H1 (cell line): ENCODE measurements around the gene AFAP1L2. TPM values are rescaled to one million over a fixed set of nuclear protein-coding genes. Genes with fewer than 3 reads are reported as not detected.

ENCODE experiments used
- CTCF ChIA-PET: fragments of 300-600 bp; sonication (Branson Sonifier 250); formaldehyde crosslinking; loops from one replicate; lab custom pipeline; 2021; ENCODE audit not compliant: partially characterized antibody; lab: Charles Lee
- POLR2A ChIA-PET: fragments of 300-600 bp; sonication (Branson Sonifier 250); formaldehyde crosslinking; loops from one replicate; lab custom pipeline; 2021; ENCODE audit warnings: inconsistent platforms; ENCODE audit not compliant: partially characterized antibody; lab: Charles Lee
- DNase-seq, 2 experiments: peaks; one replicate each; pipeline versions ENCODE4 v3.0.0 to v3.0.0-alpha.2; 2010 to 2022; ENCODE audit warnings: low spot score in 2 of 2, low read depth in 1 of 2, mixed read lengths in 1 of 2
- FAIRE-seq: peaks from 2 replicates; lab custom pipeline; 2011; peaks lifted over from hg19 to GRCh38; lab: Jason Lieb, UNC
- H2AFZ ChIP-seq: 2 replicates; pipeline ENCODE4 v1.8.1; 2012; ENCODE audit warnings: low read length, inconsistent platforms
- H2AK5ac ChIP-seq: 2 replicates; pipeline ENCODE4 v1.6.1; 2013; ENCODE audit warnings: low read depth, low read length
- H2BK120ac ChIP-seq: replicated peaks from 2 replicates; pipeline ENCODE3; 2013; ENCODE audit warnings: low read depth, low read length, inconsistent platforms
- H2BK12ac ChIP-seq: 2 replicates; pipeline ENCODE4 v1.6.1; 2013; ENCODE audit warnings: low read depth, low read length
- H2BK15ac ChIP-seq: 2 replicates; pipeline ENCODE4 v1.6.1; 2013; ENCODE audit warnings: low read length
- H2BK20ac ChIP-seq: 2 replicates; pipeline ENCODE4 v1.6.1; 2013; ENCODE audit warnings: low read length
- H2BK5ac ChIP-seq: 2 replicates; pipeline ENCODE4 v1.6.1; 2013; ENCODE audit warnings: low read depth, low read length
- H3K14ac ChIP-seq: 2 replicates; pipeline ENCODE4 v1.6.1; 2013; ENCODE audit warnings: inconsistent platforms; ENCODE audit not compliant: insufficient read length
- H3K18ac ChIP-seq: 2 replicates; pipeline ENCODE4 v1.6.1; 2013; ENCODE audit warnings: low read length; ENCODE audit errors: extremely low read depth
- H3K23ac ChIP-seq: 2 replicates; pipeline ENCODE4 v1.6.1; 2013; ENCODE audit warnings: inconsistent platforms; ENCODE audit not compliant: insufficient read length
- H3K23me2 ChIP-seq: 2 replicates; pipeline ENCODE4 v1.6.1; 2013; ENCODE audit warnings: low read depth, low read length
- H3K27ac ChIP-seq: 2 replicates; pipeline ENCODE4 v1.6.1; 2011; ENCODE audit warnings: low read depth, low read length, inconsistent platforms
- H3K27me3 ChIP-seq, 4 experiments: replicated peaks in 1 of 4; 1 replicate in 1 of 4; 2 replicates in 3 of 4; pipeline versions ENCODE4 v1.6.1 to v1.8.1; 2011 to 2013; ENCODE audit warnings: low read length in 3 of 4, mild to moderate bottlenecking in 3 of 4, inconsistent platforms in 2 of 4, mixed read lengths in 2 of 4, moderate library complexity in 1 of 4; ENCODE audit not compliant: control insufficient read depth in 3 of 4, insufficient read depth in 3 of 4; ENCODE audit errors: extremely low read depth in 1 of 4
- H3K36me3 ChIP-seq, 4 experiments: 2 replicates each; pipeline versions ENCODE4 v1.6.1 to v1.8.1; 2011 to 2013; ENCODE audit warnings: mild to moderate bottlenecking in 4 of 4, low read length in 3 of 4, moderate library complexity in 2 of 4, control low read depth in 1 of 4, inconsistent platforms in 1 of 4; ENCODE audit not compliant: insufficient read depth in 4 of 4, control insufficient read depth in 2 of 4
- H3K4ac ChIP-seq: replicated peaks from 2 replicates; pipeline ENCODE3; 2013; ENCODE audit warnings: low read length, low read depth, mixed read lengths, inconsistent platforms; ENCODE audit not compliant: insufficient read length
- H3K4me1 ChIP-seq, 4 experiments: replicated peaks in 1 of 4; 1 replicate in 1 of 4; 2 replicates in 3 of 4; pipeline versions ENCODE4 v1.6.1 to v1.8.1; 2011 to 2013; ENCODE audit warnings: low read length in 3 of 4, inconsistent platforms in 2 of 4, mixed read lengths in 1 of 4; ENCODE audit not compliant: insufficient read depth in 4 of 4, control insufficient read depth in 3 of 4
- H3K4me2 ChIP-seq, 2 experiments: 2 replicates each; pipeline versions ENCODE4 v1.6.1 to v1.8.1; 2011 to 2013; ENCODE audit warnings: low read depth in 2 of 2, low read length in 2 of 2, control low read depth in 1 of 2, inconsistent platforms in 1 of 2, mild to moderate bottlenecking in 1 of 2; ENCODE audit not compliant: insufficient read depth in 1 of 2
- H3K4me3 ChIP-seq, 4 experiments: fragments of 200-600, 300-600 bp in 1 of 4; sonication (generic), shearing (Covaris generic), sonication (Bioruptor Twin) in 1 of 4; 2 replicates each; pipeline versions ENCODE4 v1.5.1 to v1.8.1; 2011 to 2016; ENCODE audit warnings: low read length in 4 of 4, low read depth in 3 of 4, control low read depth in 2 of 4, inconsistent platforms in 2 of 4, mild to moderate bottlenecking in 2 of 4, mixed read lengths in 1 of 4, moderate library complexity in 1 of 4; ENCODE audit not compliant: insufficient read depth in 2 of 4; ENCODE audit errors: extremely low read depth in 1 of 4
- H3K56ac ChIP-seq: replicated peaks from 2 replicates; pipeline ENCODE3; 2013; ENCODE audit warnings: low read depth, mild to moderate bottlenecking, mixed read lengths, low read length, inconsistent platforms; ENCODE audit not compliant: insufficient read length
- H3K79me1 ChIP-seq: 2 replicates; pipeline ENCODE4 v1.6.1; 2013; ENCODE audit warnings: low read depth, low read length, control low read depth
- H3K79me2 ChIP-seq, 2 experiments: 2 replicates each; pipeline versions ENCODE4 v1.6.1 to v1.8.1; 2012 to 2013; ENCODE audit warnings: low read length in 2 of 2, mild to moderate bottlenecking in 2 of 2, inconsistent platforms in 1 of 2; ENCODE audit not compliant: insufficient read depth in 2 of 2, control insufficient read depth in 1 of 2
- H3K9ac ChIP-seq, 4 experiments: replicated peaks in 1 of 4; 1 replicate in 1 of 4; 2 replicates in 3 of 4; pipeline versions ENCODE4 v1.6.1 to v1.8.1; 2011 to 2013; ENCODE audit warnings: low read depth in 3 of 4, low read length in 3 of 4, control low read depth in 2 of 4, mild to moderate bottlenecking in 2 of 4, moderate library complexity in 2 of 4, inconsistent platforms in 1 of 4; ENCODE audit errors: extremely low read depth in 1 of 4
- H3K9me3 ChIP-seq, 2 experiments: 2 replicates each; pipeline versions ENCODE4 v1.6.1 to v1.8.1; 2012 to 2013; ENCODE audit warnings: mild to moderate bottlenecking in 2 of 2, moderate library complexity in 2 of 2, control low read depth in 1 of 2, inconsistent platforms in 1 of 2, low read depth in 1 of 2, low read length in 1 of 2, mixed read lengths in 1 of 2; ENCODE audit not compliant: insufficient read depth in 2 of 2
- H4K20me1 ChIP-seq, 2 experiments: replicated peaks in 1 of 2; 2 replicates each; pipeline versions ENCODE3 to v1.8.1; 2011 to 2013; ENCODE audit warnings: inconsistent platforms in 2 of 2, low read length in 2 of 2, mild to moderate bottlenecking in 1 of 2; ENCODE audit not compliant: insufficient read depth in 2 of 2, control insufficient read depth in 1 of 2
- H4K5ac ChIP-seq: 2 replicates; pipeline ENCODE4 v1.6.1; 2013; ENCODE audit warnings: low read length, low read depth, mixed read lengths, inconsistent platforms; ENCODE audit not compliant: insufficient read length
- H4K8ac ChIP-seq: 2 replicates; pipeline ENCODE4 v1.8.0; 2013; ENCODE audit warnings: mild to moderate bottlenecking, moderate library complexity, low read length, inconsistent platforms; ENCODE audit not compliant: insufficient read depth; ENCODE audit errors: extremely low read depth
- H4K91ac ChIP-seq: replicated peaks from 2 replicates; pipeline ENCODE3; 2013; ENCODE audit warnings: low read length, mixed read lengths, inconsistent platforms; ENCODE audit not compliant: insufficient read length
- CBX5 ChIP-seq: fragments of 300-800, 300-1000 bp; sonication (generic); IDR thresholded peaks from 2 replicates; pipeline ENCODE4 v1.7.1; 2016; ENCODE audit warnings: antibody characterized with exemption, low read length, low read depth
- CBX8 ChIP-seq: fragments of 300-800, 300-1000 bp; sonication (generic); IDR thresholded peaks from 2 replicates; pipeline ENCODE4 v1.7.1; 2016; ENCODE audit warnings: low read depth, low read length, borderline replicate concordance
- CEBPB ChIP-seq: IDR thresholded peaks from 2 replicates; pipeline ENCODE4 v1.6.1; 2012; ENCODE audit warnings: low read depth, low read length
- HDAC2 ChIP-seq, 2 experiments: fragments of 300-600 bp in 1 of 2; sonication (generic) in 1 of 2; IDR thresholded peaks; 2 replicates each; pipeline ENCODE4 v1.6.1; 2011 to 2012; ENCODE audit warnings: low read depth in 2 of 2, low read length in 2 of 2, mild to moderate bottlenecking in 2 of 2, moderate library complexity in 2 of 2, borderline replicate concordance in 1 of 2, inconsistent platforms in 1 of 2
- RNF2 ChIP-seq: fragments of 200-900, 300-1000 bp; sonication (generic); IDR thresholded peaks from 2 replicates; pipeline ENCODE4 v1.7.1; 2016; ENCODE audit warnings: borderline replicate concordance, low read depth, mild to moderate bottlenecking, antibody characterized with exemption, low read length; ENCODE audit not compliant: poor library complexity, severe bottlenecking; ENCODE audit errors: missing control alignments
- WGBS, 2 experiments: shearing (Covaris generic) in 1 of 2; methylation state at CpG; one replicate each; pipeline versions ENCODE4 v1.1.6 to v1.1.7; 2013 to 2015; ENCODE audit warnings: low lambda C conversion rate in 2 of 2, mixed read lengths in 2 of 2, inconsistent platforms in 1 of 2, low coverage in 1 of 2, missing lambda C conversion rate in 1 of 2; ENCODE audit not compliant: insufficient replicate concordance in 2 of 2, insufficient coverage in 1 of 2, insufficient read length in 1 of 2; ENCODE audit errors: extremely low coverage in 1 of 2, missing lambda C conversion rate in 1 of 2; 5-methylcytosine and 5-hydroxymethylcytosine counted together
- polyA plus RNA-seq, 7 experiments: library from polyadenylated mRNA; depleted of rRNA in 3 of 7; stranded (reverse) in 5 of 7; unstranded in 2 of 7; fragments of >200 nt in 5 of 7; fragments of 200-250 nt in 2 of 7; gene quantifications; 1 replicate in 5 of 7; 2 replicates in 1 of 7; 4 replicates in 1 of 7; pipeline versions ENCODE4 v1.2.1 to v1.2.3, GENCODE V29; 2011 to 2013; ENCODE audit warnings: missing spikeins in 2 of 7, mixed read lengths in 2 of 7
- total RNA-seq: library from RNA; stranded (reverse); fragmentation: NEBNext Ultra II Directional; extraction: Animal tissue kit (Norgen Biotek cat#: 25700); gene quantifications from 2 replicates; pipeline ENCODE4 v1.2.1, GENCODE V29; 2021

Gene AFAP1L2
- total and polyA plus RNA-seq, 2 of the 8 experiments (the other 6 are each of a cell fraction or from before 2014, with no cell fraction given), result 3.9 to 6.4 TPM

DNA sequence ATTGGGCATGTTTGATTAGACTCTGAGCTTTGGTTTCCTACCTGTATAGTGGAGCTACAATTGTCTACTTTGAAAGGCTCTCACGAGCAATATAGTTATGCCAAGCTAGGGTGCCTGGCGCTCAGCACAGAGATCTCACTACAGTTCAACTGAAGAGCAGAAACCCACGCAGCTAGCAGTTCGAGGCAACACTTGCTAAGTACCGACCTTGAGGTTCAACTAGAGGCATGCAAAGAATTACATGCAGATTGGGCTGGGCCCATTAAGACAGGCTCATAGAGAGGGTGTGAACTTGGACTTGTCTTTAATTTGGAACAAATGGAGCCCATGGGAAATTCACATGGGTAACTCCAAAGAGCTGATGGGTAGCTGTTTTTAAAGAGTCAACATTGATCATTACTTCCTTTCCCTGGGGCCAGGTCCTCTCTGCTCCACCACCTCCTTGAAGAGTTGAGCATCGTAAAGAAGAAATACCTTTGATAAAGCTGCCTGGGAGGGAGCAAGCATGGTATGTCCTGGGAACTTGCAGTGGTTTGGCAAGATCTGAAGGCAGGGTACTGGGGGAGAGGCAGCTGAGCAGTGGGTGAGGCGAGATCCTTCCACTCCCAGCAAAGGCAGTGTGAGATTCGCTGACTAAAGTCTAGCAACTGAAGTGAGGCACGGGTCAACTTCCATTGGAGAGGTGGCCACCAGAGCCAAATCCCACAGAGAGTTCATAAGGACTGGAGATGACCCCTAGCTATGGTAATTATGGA is 25.5 kb upstream of the AFAP1L2 start:
- Histone ChIP-seq H3K79me1 (no peaks in the 10 kb centered on the region), H3K36me3 (peaks cover 0 to 3% (median under 1%) of the 10 kb centered on the region in 4 experiments; a peak in 2 of 8 replicates), H4K20me1 (no peaks in the 10 kb centered on the region), H3K56ac (no peak overlapping the region), H2AFZ (no peak overlapping the region), H3K23ac (no peak overlapping the region), H4K91ac (no peak overlapping the region), H3K27ac (no peak overlapping the region), H2BK120ac (no peak overlapping the region), H3K4me2 (no peak overlapping the region), H3K4me1 (peaks cover 0 to 5% (median 0%) of the 10 kb centered on the region in 4 experiments; a peak in 1 of 7 replicates), H2BK5ac (no peak overlapping the region), H2AK5ac (no peak overlapping the region), H3K9me3 (no peaks in the 10 kb centered on the region), H2BK15ac (no peak overlapping the region), H3K79me2 (no peaks in the 10 kb centered on the region), H3K14ac (no peak overlapping the region), H3K4ac (no peak overlapping the region), H2BK12ac (no peak overlapping the region), H3K4me3 (no peak overlapping the region), H3K27me3 (no peaks in the 10 kb centered on the region), H3K23me2 (no peaks in the 10 kb centered on the region), H4K8ac (no peak overlapping the region), H3K9ac (no peak overlapping the region), H4K5ac (no peak overlapping the region), H3K18ac (no peak overlapping the region), H2BK20ac (no peak overlapping the region)
- no peak for FAIRE-seq
- ChIA-PET CTCF (interaction anchor here (0.7 to 20.2 kb wide), 13 partner anchors 8 to 631 kb away, joined by 3 to 269 read pairs (median 3); no protein-coding TSS in a partner anchor), POLR2A (interaction anchor here (0.6 to 1.1 kb wide), 3 partner anchors 10 to 27 kb away, joined by 3 to 4 read pairs (median 3); no protein-coding TSS in a partner anchor)
- DNase-seq, result no peak
- 77% methylated on average over 9 of the region's 9 CpGs; no CpG with 5 or more reads in 1 of the 2 experiments for WGBS, 2 experiments
- TF ChIP-seq CBX5 (no peak), CBX8 (no peak), CEBPB (no peak), RNF2 (no peak), HDAC2 (IDR thresholded peaks at IDR 0.05; ENCODE audit: borderline replicate concordance in 1 of 2, low read depth in 2 of 2, low read length in 2 of 2) (no peak)
